ENCODE results near the gene PRC1.
A peak's percentile ranks its signal among the peaks of the same experiment; 100 is the strongest.
"Not testable (repeated sequence)": the region's sequence is repeated elsewhere in the genome, so short reads cannot be mapped to it uniquely, and the experiment has no call there.

Gene PRC1

GRCh38 chr15:91027677-91028076, 33.3 kb upstream of the PRC1 start:
- no peak overlapping the region for H3K27ac ChIP-seq
- TF ChIP-seq ZFX (IDR thresholded peaks at IDR 0.05; ENCODE audit: borderline replicate concordance) (no peak), CTCF (IDR thresholded peaks at IDR 0.05) (no peak)

GRCh38 chr15:91023720-91024119, 29.4 kb upstream of the PRC1 start:
- TF ChIP-seq ZFX (IDR thresholded peaks at IDR 0.05; ENCODE audit: borderline replicate concordance) (no peak), CTCF (IDR thresholded peaks at IDR 0.05) (no peak)
- H3K27ac ChIP-seq = no peak overlapping the region

- peak overlapping the region; percentile 54 for H3K27ac ChIP-seq
- TF ChIP-seq ZFX (IDR thresholded peaks at IDR 0.05; ENCODE audit: borderline replicate concordance) (no peak), CTCF (IDR thresholded peaks at IDR 0.05) (no peak)
These were observed 28.4 kb upstream of the PRC1 start for GRCh38 chr15:91022832-91023129.

- peak within 1 kb of the TSS; percentile 54 for H3K27ac ChIP-seq
- TF ChIP-seq CTCF (IDR thresholded peaks at IDR 0.05) = no peak
These were observed 27.9 kb upstream of the PRC1 start, which contains the start of gene VPS33B for GRCh38 chr15:91022075-91022831. Gene VPS33B (minus strand): TSS chr15:91022594. CDS start chr15:91022249, 345 bp downstream.

- peak overlapping the region; percentile 54; the same call in 1 of the 2 replicates for H3K27ac ChIP-seq
- TF ChIP-seq CTCF (IDR thresholded peaks at IDR 0.05) (no peak), ZFX (IDR thresholded peaks at IDR 0.05; ENCODE audit: borderline replicate concordance) (no peak)
These were observed 27.3 kb upstream of the PRC1 start for GRCh38 chr15:91021516-91022074.

GRCh38 chr15:91018158-91018557, 23.8 kb upstream of the PRC1 start:
- TF ChIP-seq CTCF (IDR thresholded peaks at IDR 0.05) (no peak), ZFX (IDR thresholded peaks at IDR 0.05; ENCODE audit: borderline replicate concordance) (no peak)
- no peak overlapping the region for H3K27ac ChIP-seq

- H3K27ac ChIP-seq = no peak overlapping the region
- TF ChIP-seq CTCF (IDR thresholded peaks at IDR 0.05) (no peak), ZFX (IDR thresholded peaks at IDR 0.05; ENCODE audit: borderline replicate concordance) (no peak)
These were observed 23.4 kb upstream of the PRC1 start for GRCh38 chr15:91017716-91018115.

- not testable (repeated sequence) for H3K27ac ChIP-seq
These were observed 19.4 kb upstream of the PRC1 start for GRCh38 chr15:91013701-91014100.

All from 22Rv1 (cell line).